Dermis microvascular lymphatic vessel endothelial cell (primary cell): ENCODE results near the gene DNAJB8. TPM values are rescaled to one million over a fixed set of nuclear protein-coding genes. Genes with fewer than 3 reads are reported as not detected.

Experiments
- DNase-seq, 2 donors: peaks; one replicate each; pipeline versions ENCODE4 v3.0.0 to v3.0.0-alpha.2; 2010; ENCODE audit warnings: low read depth in 2 of 2
- total RNA-seq: library from RNA; depleted of rRNA; stranded (reverse); fragments of >200 nt; gene quantifications from 2 replicates; pipeline ENCODE4 v1.2.1, GENCODE V29; 2014

Gene DNAJB8
- total RNA-seq, 1 donor from 2014 or later = not detected

GRCh38 chr3:128447561-128448013, 19.1 kb downstream of the DNAJB8 start:
- DNase-seq = no peak

- DNase-seq = no peak
Observed at GRCh38 chr3:128446821-128447220, 19.9 kb downstream of the DNAJB8 start.

- DNase-seq = no peak
Observed at GRCh38 chr3:128445357-128445756, 21.3 kb downstream of the DNAJB8 start.

GRCh38 chr3:128443771-128444170, 22.9 kb downstream of the DNAJB8 start:
- no peak for DNase-seq

- DNase-seq = no peak
Observed at GRCh38 chr3:128442949-128443348, 23.7 kb downstream of the DNAJB8 start.

GRCh38 chr3:128442070-128442469, 24.6 kb downstream of the DNAJB8 start:
- DNase-seq = no peak

DNA sequence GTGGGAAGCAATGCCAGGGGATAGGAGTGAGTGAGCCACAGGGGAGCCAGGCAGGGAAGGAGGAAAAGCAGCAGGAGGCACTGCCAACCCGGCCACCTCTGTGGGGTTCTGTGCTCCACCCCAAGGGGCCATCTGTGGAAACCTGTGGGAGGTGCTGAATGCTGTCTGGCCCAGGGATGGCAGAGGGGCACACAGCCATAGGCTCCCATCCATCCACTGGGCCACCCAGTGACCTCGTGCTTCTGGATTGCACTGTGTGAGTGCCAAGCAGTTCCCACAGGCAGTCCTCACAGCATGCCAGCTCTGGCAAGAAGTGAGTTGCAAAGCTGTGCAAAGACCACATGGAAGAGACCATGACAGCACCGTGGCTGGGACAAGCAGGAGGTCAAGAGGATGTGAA, 27.5 kb downstream of the DNAJB8 start:
- no peak for DNase-seq

DNA sequence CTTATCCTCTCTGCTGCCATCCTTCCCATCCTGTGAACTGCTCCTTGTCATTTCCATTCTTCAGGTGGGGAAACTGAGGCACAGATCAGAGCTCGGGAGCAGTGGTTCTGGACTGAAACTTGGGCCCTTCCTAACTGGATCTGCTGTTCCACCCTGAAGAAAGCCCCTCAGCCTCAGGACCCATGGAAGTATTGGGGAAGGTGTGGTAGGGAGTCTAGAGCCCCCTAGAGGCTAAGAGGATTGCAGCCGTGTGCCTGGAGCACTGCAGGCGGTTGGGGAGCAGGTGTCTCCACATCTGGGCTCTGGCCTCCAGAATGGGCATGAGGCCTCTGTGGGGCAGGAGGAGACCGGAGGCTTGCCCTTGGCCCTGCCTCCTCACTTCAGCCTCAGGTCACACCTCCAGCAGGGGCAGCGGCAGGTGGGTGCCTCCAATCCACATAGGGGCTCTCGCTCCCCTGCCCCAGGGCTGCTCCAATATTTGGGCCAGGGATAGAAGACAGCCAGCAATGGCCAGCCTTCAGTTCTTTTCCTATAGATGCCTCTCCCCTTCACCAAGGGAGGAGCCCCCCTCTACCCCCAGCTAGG, 28.1 kb downstream of the DNAJB8 start:
- no peak for DNase-seq

- no peak for DNase-seq
Observed at GRCh38 chr3:128436214-128436613, 30.5 kb downstream of the DNAJB8 start.

DNA sequence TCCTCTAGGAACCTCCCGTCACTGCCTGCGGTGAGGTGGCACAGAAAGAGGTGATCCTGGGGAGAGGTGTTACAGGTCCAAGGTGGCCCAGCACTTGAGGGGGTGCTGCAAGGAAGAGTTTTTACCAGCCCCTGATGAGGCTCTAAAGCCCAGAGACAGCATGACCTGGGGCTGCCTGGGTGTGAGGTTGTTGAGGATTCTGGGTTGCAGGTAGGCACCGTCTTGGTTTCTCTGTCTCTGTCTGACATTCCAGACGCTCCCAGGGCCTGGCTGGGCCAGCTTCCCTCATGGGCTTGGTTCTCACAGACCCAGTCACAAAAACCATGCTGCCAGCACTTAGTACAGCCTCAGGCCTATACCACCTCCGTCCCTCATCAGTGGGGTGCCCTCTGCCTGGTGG, 31.1 kb downstream of the DNAJB8 start:
- DNase-seq = no peak

DNA sequence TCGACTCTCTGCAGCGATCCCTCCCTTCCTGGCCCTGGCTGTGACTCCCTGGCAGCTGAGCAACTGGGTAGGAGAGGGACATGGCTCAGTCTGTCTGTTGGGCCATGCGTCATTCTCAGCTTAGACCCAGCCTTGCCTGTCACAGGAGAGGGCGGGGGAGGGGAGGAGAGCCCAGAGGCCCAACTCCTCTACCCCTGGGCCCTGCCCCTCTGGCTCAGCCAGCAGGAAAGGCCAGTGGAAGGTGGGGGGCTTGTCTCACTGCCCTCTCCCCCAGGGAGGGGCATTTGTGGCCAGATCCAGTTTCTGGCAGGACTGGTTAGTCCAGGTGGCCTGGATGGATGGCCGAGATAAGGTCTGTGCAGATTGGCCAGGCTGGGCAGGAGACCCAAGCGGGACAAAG, 31.6 kb downstream of the DNAJB8 start:
- DNase-seq = no peak

DNA sequence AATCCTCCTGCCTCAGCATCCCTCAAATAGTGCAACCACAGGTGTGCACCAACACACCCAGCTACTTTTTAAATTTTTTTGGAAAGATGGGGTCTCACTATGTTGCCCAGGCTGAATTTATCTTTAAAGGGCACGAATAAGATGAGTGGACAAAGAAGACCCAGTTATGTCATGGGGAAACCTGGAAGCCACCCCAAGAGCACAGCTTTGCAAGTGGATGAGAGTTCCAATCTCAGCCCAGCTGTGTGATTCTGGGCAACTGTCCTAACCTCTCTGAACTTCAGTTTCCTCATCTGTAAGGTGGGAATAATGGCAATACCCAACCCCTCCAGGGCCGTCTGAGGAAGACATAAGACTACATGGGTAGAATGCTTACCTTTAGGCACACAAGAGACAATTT, 32.2 kb downstream of the DNAJB8 start:
- DNase-seq = no peak

DNA sequence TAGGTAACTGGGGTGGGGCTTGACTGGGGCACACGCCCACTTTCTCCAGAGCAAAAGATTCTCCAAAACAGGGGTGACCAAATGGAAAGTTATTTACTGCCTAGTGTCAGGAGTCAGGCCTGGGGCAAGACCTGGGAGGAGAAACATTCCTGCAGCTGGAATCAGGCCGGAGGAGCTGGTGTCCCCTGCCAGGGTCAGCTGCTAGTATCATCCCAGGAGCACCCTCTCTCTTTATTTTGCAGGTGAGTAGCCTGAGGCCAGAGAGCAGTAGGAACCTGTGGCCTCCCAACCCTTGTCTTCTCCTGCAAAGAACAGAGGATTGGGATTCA, 32.9 kb downstream of the DNAJB8 start:
- no peak for DNase-seq

DNA sequence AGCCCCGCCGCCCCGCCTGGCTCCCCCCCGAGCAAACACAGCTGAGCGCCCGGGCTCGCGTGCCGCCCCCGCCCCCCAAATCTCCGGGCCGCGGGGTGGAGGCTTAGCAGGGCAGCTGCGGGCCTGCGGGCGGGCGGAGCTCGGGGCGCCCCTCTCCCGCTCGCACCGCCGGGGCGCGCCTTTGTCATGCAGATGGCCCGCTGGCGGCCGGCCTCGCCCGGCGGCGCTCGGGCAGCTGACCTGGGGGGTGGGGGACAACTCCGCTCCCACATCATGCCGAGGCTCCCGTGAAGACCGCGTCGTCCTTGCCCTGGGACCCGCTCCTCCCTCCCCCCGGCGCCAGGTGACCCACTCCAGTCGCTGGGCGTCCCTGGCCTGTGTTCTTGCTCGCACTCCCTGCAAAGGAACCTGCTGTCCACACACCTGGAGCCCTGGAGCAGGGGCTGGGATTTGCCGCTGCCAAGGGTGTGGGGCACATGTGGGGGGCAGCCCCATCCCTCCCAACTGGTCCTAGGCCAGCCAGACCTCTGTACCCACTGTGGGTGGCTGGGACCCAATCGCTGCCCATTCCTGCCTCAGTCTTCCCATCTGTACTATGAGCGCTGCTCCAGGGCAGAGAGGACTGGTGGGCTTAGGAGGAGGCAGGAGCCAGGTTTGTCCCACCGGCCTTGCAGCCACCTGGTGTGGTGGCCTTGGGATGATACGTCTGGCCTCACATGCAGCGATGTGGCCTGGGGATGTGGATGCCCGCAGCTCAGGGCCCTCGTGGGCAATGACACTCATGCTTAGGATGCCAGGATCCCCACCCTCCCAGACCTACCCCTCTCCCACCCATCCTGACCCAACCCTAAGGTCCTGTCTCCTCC, 33.5 kb downstream of the DNAJB8 start:
- peak in 1 of 2 donors; percentile 19 for DNase-seq

- DNase-seq = no peak
Observed at GRCh38 chr3:128432301-128432970, 34.3 kb downstream of the DNAJB8 start.

- DNase-seq = no peak
Observed at GRCh38 chr3:128431803-128432300, 34.8 kb downstream of the DNAJB8 start.

DNA sequence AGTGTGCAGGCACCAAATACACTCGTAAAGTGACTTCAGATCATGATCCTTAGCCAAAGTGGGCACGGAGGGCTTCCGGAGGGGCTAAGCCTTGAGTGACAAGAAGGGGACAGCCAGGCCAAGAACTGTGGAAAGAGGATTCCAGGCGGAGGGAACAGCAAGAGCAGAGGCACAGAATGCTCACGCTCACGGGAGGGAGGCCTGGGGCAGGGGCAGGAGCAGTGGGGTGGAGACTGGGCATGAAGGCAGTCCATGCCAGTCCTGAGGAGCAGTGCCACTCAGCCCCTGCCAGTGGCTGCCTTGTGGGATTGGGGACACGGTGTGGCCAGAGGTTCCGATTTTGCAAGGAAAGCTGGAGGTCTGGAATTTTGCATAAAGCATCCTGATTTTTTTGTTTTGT, 36.0 kb downstream of the DNAJB8 start:
- DNase-seq = no peak

DNA sequence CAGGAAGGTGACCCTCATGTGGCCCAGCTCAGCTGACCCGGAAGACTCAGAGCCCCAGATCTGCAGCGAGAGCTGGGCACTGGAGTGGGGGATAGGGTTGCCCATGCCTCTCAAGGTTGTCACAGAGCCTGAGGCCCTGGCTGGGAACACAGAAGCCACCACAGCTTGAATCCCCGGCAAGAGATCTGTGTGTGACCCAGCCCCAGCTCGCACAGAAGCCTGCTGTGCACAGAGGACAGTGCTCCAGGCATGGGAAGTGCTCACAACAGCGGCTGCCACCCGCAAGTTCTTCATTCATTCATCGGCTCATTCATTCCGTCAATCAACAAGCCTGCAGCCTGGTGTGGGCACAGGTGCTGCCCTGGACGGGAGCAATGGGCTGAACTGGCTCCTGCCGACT, 36.4 kb downstream of the DNAJB8 start:
- no peak for DNase-seq

GRCh38 chr3:128429751-128430150, 36.9 kb downstream of the DNAJB8 start:
- no peak for DNase-seq

GRCh38 chr3:128429275-128429674, 37.4 kb downstream of the DNAJB8 start:
- no peak for DNase-seq

GRCh38 chr3:128427872-128428822, 38.5 kb downstream of the DNAJB8 start:
- DNase-seq = no peak
